Caco-2 (cell line): ENCODE data around the gene DPH6. TPM values are rescaled to one million over a fixed set of nuclear protein-coding genes. Genes with fewer than 3 reads are reported as not detected.

ENCODE experiments used
- BruUV-seq: library from RNA; stranded (reverse); fragments of 400-500 nt; replicated peaks from 2 replicates; lab custom pipeline; 2021; lab: Mats Ljungman, UMichigan
- CTCF ChIA-PET: fragments of 300-600 bp; sonication (Branson Sonifier 250); formaldehyde crosslinking; loops from one replicate; lab custom pipeline; 2022; ENCODE audit warnings: antibody characterized with exemption; lab: Charles Lee
- POLR2A ChIA-PET: fragments of 300-600 bp; sonication (Branson Sonifier 250); formaldehyde crosslinking; loops from one replicate; lab custom pipeline; 2022; ENCODE audit warnings: antibody characterized with exemption; lab: Charles Lee
- DNase-seq, 2 experiments: peaks; one replicate each; pipeline versions ENCODE4 v3.0.0 to v3.0.0-alpha.2; 2020 to 2022
- H3K27me3 ChIP-seq: replicated peaks from 2 replicates; pipeline ENCODE4 v1.6.0; 2011; ENCODE audit warnings: low read length; ENCODE audit not compliant: control insufficient read depth, insufficient read depth
- H3K36me3 ChIP-seq: 2 replicates; pipeline ENCODE4 v1.5.1; 2011; ENCODE audit warnings: low read length; ENCODE audit not compliant: control insufficient read depth, insufficient read depth
- H3K4me1 ChIP-seq: fragments of 250-450 bp; sonication (Bioruptor Pico); 2 replicates; pipeline ENCODE4 v1.5.1; 2020; ENCODE audit warnings: mild to moderate bottlenecking
- H3K4me3 ChIP-seq: 2 replicates; pipeline ENCODE4 v1.5.1; 2011; ENCODE audit warnings: low read depth, mild to moderate bottlenecking, control low read depth, low read length
- H3K9me3 ChIP-seq: fragments of 250-450 bp; sonication (Bioruptor Pico); 2 replicates; pipeline ENCODE4 v1.5.1; 2020; ENCODE audit warnings: mild to moderate bottlenecking, moderate library complexity
- H3K27ac Mint-ChIP-seq: one replicate; pipeline ENCODE4 v1.8.0; 2022; ENCODE audit warnings: mixed read lengths; ENCODE audit not compliant: unreplicated experiment
- H3K27me3 Mint-ChIP-seq: one replicate; pipeline ENCODE4 v1.8.0; 2022; ENCODE audit warnings: mixed read lengths; ENCODE audit not compliant: insufficient read depth, unreplicated experiment
- H3K36me3 Mint-ChIP-seq: one replicate; pipeline ENCODE4 v1.8.0; 2022; ENCODE audit warnings: mild to moderate bottlenecking, mixed read lengths; ENCODE audit not compliant: insufficient read depth, unreplicated experiment
- H3K4me1 Mint-ChIP-seq: one replicate; pipeline ENCODE4 v1.8.0; 2022; ENCODE audit warnings: low read depth, mixed read lengths; ENCODE audit not compliant: unreplicated experiment
- H3K4me3 Mint-ChIP-seq: one replicate; pipeline ENCODE4 v1.8.0; 2022; ENCODE audit warnings: mild to moderate bottlenecking, moderate library complexity, mixed read lengths; ENCODE audit not compliant: unreplicated experiment
- H3K9me3 Mint-ChIP-seq: one replicate; pipeline ENCODE4 v1.8.0; 2022; ENCODE audit warnings: mixed read lengths; ENCODE audit not compliant: unreplicated experiment
- intact Hi-C: fragments of 100-400 bp; cut with micrococcal nuclease; formaldehyde crosslinking; loops from one replicate; pipeline ENCODE4 v1.10.0; 2022; ENCODE audit not compliant: unreplicated experiment
- microRNA-seq: library from miRNA; unstranded; fragments of <30 nt; microRNA quantifications from one replicate; pipeline ENCODE4 v1.2.0, GENCODE V29; 2022
- total RNA-seq: library from RNA; stranded (reverse); gene quantifications from 2 replicates; pipeline ENCODE4 v1.2.3, GENCODE V29; 2022
- TF ChIP-seq, protein P1 (sequence below), 2 experiments: fragments of 200-600 bp in 1 of 2; IDR thresholded peaks; 1 replicate in 1 of 2; 2 replicates in 1 of 2; pipeline versions ENCODE4 v1.5.1 to v1.8.0; 2011 to 2022; ENCODE audit warnings: antibody characterized with exemption in 1 of 2, control low read depth in 1 of 2, inconsistent platforms in 1 of 2, low read depth in 1 of 2, low read length in 1 of 2, mild to moderate bottlenecking in 1 of 2, moderate library complexity in 1 of 2; ENCODE audit not compliant: insufficient read depth in 1 of 2, severe bottlenecking in 1 of 2, unreplicated experiment in 1 of 2

Gene DPH6
- total RNA-seq, 1 experiment from 2014 or later, result 24.0 TPM

DNA sequence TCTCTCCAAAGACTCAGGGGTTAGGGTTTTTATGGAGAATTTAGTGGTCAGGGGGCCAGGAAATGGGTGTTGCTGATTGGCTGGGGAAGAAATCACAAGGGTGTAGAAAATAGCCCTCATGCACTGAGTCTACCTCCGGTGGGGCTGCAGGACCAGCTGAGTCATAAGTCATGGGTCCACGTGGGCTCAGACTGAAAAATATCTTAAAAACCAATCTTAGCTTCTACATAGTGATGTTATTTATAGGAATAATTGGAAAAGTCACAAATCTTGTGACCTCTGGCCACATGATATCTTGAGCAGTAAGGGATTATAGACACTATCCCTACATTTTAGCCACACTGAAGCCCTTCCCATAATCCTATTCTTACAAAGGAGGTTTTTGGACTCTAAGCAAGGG, 224.0 kb downstream of the DPH6 start:
- Mint-ChIP-seq H3K36me3 (no peaks in the 10 kb centered on the region), H3K4me3 (no peak overlapping the region), H3K27me3 (no peaks in the 10 kb centered on the region), H3K4me1 (no peaks in the 10 kb centered on the region), H3K27ac (no peak overlapping the region), H3K9me3 (peaks cover 7% of the 10 kb centered on the region)
- no peaks in the 10 kb centered on the region for H3K36me3 ChIP-seq
- no peaks in the 10 kb centered on the region for H3K27me3 ChIP-seq
- BruUV-seq, result no TSS peak
- no peak for DNase-seq
- no peaks in the 10 kb centered on the region for H3K4me1 ChIP-seq
- intact Hi-C loops, result no loop called here
- ChIA-PET POLR2A (no interaction called here), CTCF (no interaction called here)
- TF ChIP-seq, protein P1, sequence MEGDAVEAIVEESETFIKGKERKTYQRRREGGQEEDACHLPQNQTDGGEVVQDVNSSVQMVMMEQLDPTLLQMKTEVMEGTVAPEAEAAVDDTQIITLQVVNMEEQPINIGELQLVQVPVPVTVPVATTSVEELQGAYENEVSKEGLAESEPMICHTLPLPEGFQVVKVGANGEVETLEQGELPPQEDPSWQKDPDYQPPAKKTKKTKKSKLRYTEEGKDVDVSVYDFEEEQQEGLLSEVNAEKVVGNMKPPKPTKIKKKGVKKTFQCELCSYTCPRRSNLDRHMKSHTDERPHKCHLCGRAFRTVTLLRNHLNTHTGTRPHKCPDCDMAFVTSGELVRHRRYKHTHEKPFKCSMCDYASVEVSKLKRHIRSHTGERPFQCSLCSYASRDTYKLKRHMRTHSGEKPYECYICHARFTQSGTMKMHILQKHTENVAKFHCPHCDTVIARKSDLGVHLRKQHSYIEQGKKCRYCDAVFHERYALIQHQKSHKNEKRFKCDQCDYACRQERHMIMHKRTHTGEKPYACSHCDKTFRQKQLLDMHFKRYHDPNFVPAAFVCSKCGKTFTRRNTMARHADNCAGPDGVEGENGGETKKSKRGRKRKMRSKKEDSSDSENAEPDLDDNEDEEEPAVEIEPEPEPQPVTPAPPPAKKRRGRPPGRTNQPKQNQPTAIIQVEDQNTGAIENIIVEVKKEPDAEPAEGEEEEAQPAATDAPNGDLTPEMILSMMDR (IDR thresholded peaks at IDR 0.05; ENCODE audit: insufficient read depth in 1 of 2, low read depth in 1 of 2, low read length in 1 of 2, severe bottlenecking in 1 of 2, unreplicated experiment in 1 of 2), result no peak
- H3K9me3 ChIP-seq, result no peaks in the 10 kb centered on the region
- no peak overlapping the region for H3K4me3 ChIP-seq

DNA sequence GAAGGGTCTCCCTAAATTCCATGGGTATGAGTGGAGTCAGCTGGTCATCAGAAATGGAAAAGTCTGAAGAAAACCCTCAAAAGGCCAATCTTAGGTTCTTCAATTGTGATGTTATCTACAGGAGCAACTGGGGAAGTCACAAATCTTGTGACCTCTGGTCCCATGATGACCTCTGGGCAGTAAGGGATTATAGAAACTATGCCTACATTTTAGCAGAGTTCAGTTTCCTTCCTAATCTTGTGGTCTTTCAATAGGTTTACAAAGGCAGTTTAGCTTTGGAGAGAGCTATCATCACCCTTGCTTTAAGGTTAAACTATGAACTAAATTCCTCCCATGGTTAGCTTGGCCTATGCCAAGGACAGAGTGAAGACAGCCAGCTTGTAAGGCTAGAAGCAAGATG, 225.1 kb downstream of the DPH6 start:
- ChIA-PET POLR2A (no interaction called here), CTCF (no interaction called here)
- no peak for DNase-seq
- no peaks in the 10 kb centered on the region for H3K4me1 Mint-ChIP-seq
- BruUV-seq, result no TSS peak
- Histone ChIP-seq H3K4me3 (no peak overlapping the region), H3K9me3 (0 out of 2 replicates have a peak, but pooled peaks cover 6% of the 10 kb centered on the region), H3K4me1 (no peaks in the 10 kb centered on the region), H3K36me3 (no peaks in the 10 kb centered on the region), H3K27me3 (no peaks in the 10 kb centered on the region)
- no peaks in the 10 kb centered on the region for H3K36me3 Mint-ChIP-seq
- TF ChIP-seq, protein P1 (IDR thresholded peaks at IDR 0.05; ENCODE audit: insufficient read depth in 1 of 2, low read depth in 1 of 2, low read length in 1 of 2, severe bottlenecking in 1 of 2, unreplicated experiment in 1 of 2), result no peak
- H3K4me3 Mint-ChIP-seq, result no peak overlapping the region
- intact Hi-C loops, result no loop called here
- H3K27ac Mint-ChIP-seq, result no peak overlapping the region
- H3K27me3 Mint-ChIP-seq, result no peaks in the 10 kb centered on the region
- H3K9me3 Mint-ChIP-seq, result peaks cover 17% of the 10 kb centered on the region

Small RNAs within 50 kb of the gene (microRNA-seq; reads per million reads assigned to microRNA genes)
- gene MIR3942, result 0.56 reads per million
